Liver (tissue), 9 donors: Measurements from ENCODE around the gene MRPL58. TPM values are rescaled to one million over a fixed set of nuclear protein-coding genes. Genes with fewer than 3 reads are reported as not detected.

ENCODE experiments used
- DNase-seq: peaks from one replicate; pipeline ENCODE4 v3.0.0-alpha.2; 2017; ENCODE audit warnings: low spot score
- H3K27ac ChIP-seq, 2 donors: one replicate each; pipeline ENCODE4 v1.7.0; 2013; ENCODE audit warnings: inconsistent platforms in 2 of 2, low read length in 2 of 2, control low read depth in 1 of 2, low read depth in 1 of 2, mild to moderate bottlenecking in 1 of 2
- H3K27me3 ChIP-seq, 4 donors: one replicate each; pipeline versions ENCODE4 v1.6.1 to v1.7.0; 2013; ENCODE audit warnings: low read length in 3 of 4, inconsistent platforms in 1 of 4, mild to moderate bottlenecking in 1 of 4, moderate library complexity in 1 of 4; ENCODE audit not compliant: control insufficient read depth in 4 of 4, insufficient read depth in 4 of 4
- H3K36me3 ChIP-seq, 4 donors: one replicate each; pipeline versions ENCODE4 v1.6.1 to v1.7.0; 2013; ENCODE audit warnings: low read length in 3 of 4, mild to moderate bottlenecking in 3 of 4, low read depth in 1 of 4, moderate library complexity in 1 of 4; ENCODE audit not compliant: control insufficient read depth in 4 of 4, insufficient read depth in 3 of 4
- H3K4me1 ChIP-seq, 4 donors: one replicate each; pipeline versions ENCODE4 v1.6.1 to v1.7.0; 2013; ENCODE audit warnings: low read length in 3 of 4, mild to moderate bottlenecking in 3 of 4, moderate library complexity in 1 of 4; ENCODE audit not compliant: control insufficient read depth in 4 of 4, insufficient read depth in 4 of 4
- H3K4me3 ChIP-seq, 3 donors: one replicate each; pipeline versions ENCODE4 v1.6.1 to v1.7.0; 2013; ENCODE audit warnings: low read length in 3 of 3, control low read depth in 1 of 3, low read depth in 1 of 3, mild to moderate bottlenecking in 1 of 3
- H3K9ac ChIP-seq, 2 donors: one replicate each; pipeline ENCODE4 v1.7.0; 2013; ENCODE audit warnings: low read length in 2 of 2, mild to moderate bottlenecking in 2 of 2, moderate library complexity in 2 of 2, control low read depth in 1 of 2, low read depth in 1 of 2
- H3K9me3 ChIP-seq, 4 donors: one replicate each; pipeline versions ENCODE4 v1.6.1 to v1.7.0; 2013; ENCODE audit warnings: low read length in 3 of 4; ENCODE audit not compliant: control insufficient read depth in 4 of 4
- ATF3 ChIP-seq: IDR thresholded peaks from 2 replicates; pipeline ENCODE4 v1.6.1; 2016; ENCODE audit warnings: antibody characterized with exemption
- CTCF ChIP-seq: fragments of 150-350 bp; IDR thresholded peaks from 2 replicates; pipeline ENCODE4 v1.5.1; 2017; ENCODE audit warnings: improper control_type of control experiment, low read depth, low read length; ENCODE audit not compliant: missing input control
- EGR1 ChIP-seq, 2 donors: IDR thresholded peaks; 2 replicates each; pipeline ENCODE4 v1.6.1; 2016 to 2018; ENCODE audit warnings: antibody characterized with exemption in 2 of 2, low read depth in 2 of 2
- FOXA1 ChIP-seq: IDR thresholded peaks from 2 replicates; pipeline ENCODE4 v1.6.1; 2016; ENCODE audit warnings: antibody characterized with exemption
- FOXA2 ChIP-seq: IDR thresholded peaks from 2 replicates; pipeline ENCODE4 v1.6.1; 2016; ENCODE audit warnings: antibody characterized with exemption
- HNF4A ChIP-seq, 2 donors: conservative IDR thresholded peaks; 2 replicates each; pipeline ENCODE4 v1.6.1; 2016; ENCODE audit warnings: antibody characterized with exemption in 2 of 2, mild to moderate bottlenecking in 2 of 2
- HNF4G ChIP-seq: IDR thresholded peaks from 2 replicates; pipeline ENCODE4 v1.6.1; 2016; ENCODE audit warnings: antibody characterized with exemption
- JUND ChIP-seq, 2 donors: IDR thresholded peaks; 2 replicates each; pipeline ENCODE4 v1.6.1; 2016; ENCODE audit warnings: antibody characterized with exemption in 2 of 2
- MAX ChIP-seq: IDR thresholded peaks from 2 replicates; pipeline ENCODE4 v1.6.1; 2016; ENCODE audit warnings: antibody characterized with exemption
- NR2F2 ChIP-seq: IDR thresholded peaks from 2 replicates; pipeline ENCODE4 v1.6.1; 2016; ENCODE audit warnings: antibody characterized with exemption
- RAD21 ChIP-seq, 2 donors: IDR thresholded peaks; 2 replicates each; pipeline ENCODE4 v1.6.1; 2016; ENCODE audit warnings: antibody characterized with exemption in 2 of 2, mild to moderate bottlenecking in 2 of 2
- REST ChIP-seq: IDR thresholded peaks from 2 replicates; pipeline ENCODE4 v1.6.1; 2016; ENCODE audit warnings: antibody characterized with exemption, mild to moderate bottlenecking
- RXRA ChIP-seq, 2 donors: IDR thresholded peaks; 2 replicates each; pipeline ENCODE4 v1.6.1; 2017 to 2018; ENCODE audit warnings: antibody characterized with exemption in 2 of 2, mild to moderate bottlenecking in 1 of 2
- SP1 ChIP-seq: IDR thresholded peaks from 2 replicates; pipeline ENCODE4 v1.6.1; 2018; ENCODE audit warnings: antibody characterized with exemption, mild to moderate bottlenecking
- TAF1 ChIP-seq: conservative IDR thresholded peaks from 2 replicates; pipeline ENCODE4 v1.6.1; 2016; ENCODE audit warnings: antibody characterized with exemption, mild to moderate bottlenecking
- YY1 ChIP-seq: IDR thresholded peaks from 2 replicates; pipeline ENCODE4 v1.6.1; 2016; ENCODE audit warnings: antibody characterized with exemption, mild to moderate bottlenecking
- ZBTB33 ChIP-seq: IDR thresholded peaks from 2 replicates; pipeline ENCODE4 v1.6.1; 2016; ENCODE audit warnings: antibody characterized with exemption
- WGBS: extraction: QIAGEN DNeasy Blood & Tissue Kit; methylation state at CpG from one replicate; pipeline ENCODE4 v1.1.7; 2013; 5-methylcytosine and 5-hydroxymethylcytosine counted together
- polyA plus RNA-seq, 2 donors: library from polyadenylated mRNA; stranded (reverse) in 1 of 2; unstranded in 1 of 2; fragments of 200-250 nt in 1 of 2; fragments of >200 nt in 1 of 2; fragmentation: Nextera tagmentation in 1 of 2; extraction: Ambion mirVana in 1 of 2; gene quantifications; one replicate each; pipeline versions ENCODE4 v1.2.1 to v1.2.3, GENCODE V29; 2013 to 2015
- total RNA-seq, 2 donors: library from RNA; depleted of rRNA; stranded (reverse); fragments of >200 nt; gene quantifications; one replicate each; pipeline ENCODE4 v1.2.3, GENCODE V29; 2014
- donor health status: healthy.
- donor health status: healthy.
- donor health status: healthy.
- donor health status: healthy.
- donor health status: healthy.

MRPL58 gene
- total and polyA plus RNA-seq, 4 donors = 20.5 to 47.0 (median 33.4) TPM

GRCh38 chr17:75048249-75048878 lies 35.9 kb downstream of the MRPL58 start (continued):
- TF ChIP-seq ZBTB33 (no peak), NR2F2 (no peak), YY1 (no peak), FOXA2 (no peak), RAD21 (IDR thresholded peaks at IDR 0.05) (peak in 1 of 2 donors; percentile 22), EGR1 (IDR thresholded peaks at IDR 0.05; ENCODE audit: low read depth in 2 of 2) (no peak), CTCF (no peak), HNF4A (conservative IDR thresholded peaks at IDR 0.05) (peak in 1 of 2 donors; percentile 50), FOXA1 (no peak)

GRCh38 chr17:75049057-75049456 lies 36.6 kb downstream of the MRPL58 start:
- Histone ChIP-seq H3K36me3 (peaks cover 3 to 11% (median 7%) of the 10 kb centered on the region in 4 donors), H3K9me3 (no peaks in the 10 kb centered on the region), H3K9ac (no peak overlapping the region), H3K27me3 (no peaks in the 10 kb centered on the region), H3K27ac (no peak overlapping the region), H3K4me3 (no peak overlapping the region), H3K4me1 (peaks cover 5 to 18% (median 16%) of the 10 kb centered on the region in 4 donors)
- TF ChIP-seq RAD21 (IDR thresholded peaks at IDR 0.05) (no peak), HNF4A (conservative IDR thresholded peaks at IDR 0.05) (no peak), FOXA1 (no peak), CTCF (no peak), NR2F2 (no peak), TAF1 (no peak), HNF4G (no peak)
- no peak for DNase-seq
- 92% methylated on average over 5 of the region's 5 CpGs for WGBS

- no peak for DNase-seq
- Histone ChIP-seq H3K4me3 (no peak overlapping the region), H3K9ac (no peak overlapping the region), H3K4me1 (peaks cover 5 to 18% (median 16%) of the 10 kb centered on the region in 4 donors), H3K27ac (no peak overlapping the region), H3K36me3 (peaks cover 3 to 14% (median 7%) of the 10 kb centered on the region in 4 donors), H3K9me3 (no peaks in the 10 kb centered on the region), H3K27me3 (no peaks in the 10 kb centered on the region)
- no peak for TF ChIP-seq HNF4G
- TF ChIP-seq RAD21 (IDR thresholded peaks at IDR 0.05) = no peak
- no peak for TF ChIP-seq FOXA2
- no peak for TF ChIP-seq ATF3
- TF ChIP-seq FOXA1 = no peak
- no peak for TF ChIP-seq CTCF
- no peak for TF ChIP-seq REST
- TF ChIP-seq JUND (IDR thresholded peaks at IDR 0.05) = no peak
- no peak for TF ChIP-seq TAF1
- TF ChIP-seq RXRA (IDR thresholded peaks at IDR 0.05) = no peak
- TF ChIP-seq SP1 = no peak
- TF ChIP-seq MAX = no peak
Measured at GRCh38 chr17:75049706-75050105, 37.2 kb downstream of the MRPL58 start.
